ENCODE measurements around the gene RPS16.

The RPS16 gene

DNA sequence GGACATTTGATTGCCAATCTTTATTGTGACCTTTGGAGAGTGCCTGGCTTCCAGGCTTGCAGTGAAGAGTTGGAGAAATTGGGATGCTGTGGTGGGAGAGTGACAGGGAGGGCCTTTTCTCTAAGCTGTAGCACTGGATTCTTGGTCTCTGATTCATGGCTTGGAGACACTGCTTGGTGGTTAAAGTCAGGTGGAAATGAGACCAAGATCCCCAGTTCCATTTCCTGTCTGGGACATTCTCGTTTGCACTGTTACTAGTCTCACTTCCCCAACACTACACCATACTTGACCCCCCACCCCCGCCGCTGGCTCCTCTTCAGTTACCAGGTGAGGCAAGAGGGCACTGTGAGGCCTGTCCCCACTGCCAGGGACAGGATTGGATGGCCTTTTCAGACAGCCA, 12.5 kb upstream of the RPS16 start:
- DNase-seq: no peak

DNA sequence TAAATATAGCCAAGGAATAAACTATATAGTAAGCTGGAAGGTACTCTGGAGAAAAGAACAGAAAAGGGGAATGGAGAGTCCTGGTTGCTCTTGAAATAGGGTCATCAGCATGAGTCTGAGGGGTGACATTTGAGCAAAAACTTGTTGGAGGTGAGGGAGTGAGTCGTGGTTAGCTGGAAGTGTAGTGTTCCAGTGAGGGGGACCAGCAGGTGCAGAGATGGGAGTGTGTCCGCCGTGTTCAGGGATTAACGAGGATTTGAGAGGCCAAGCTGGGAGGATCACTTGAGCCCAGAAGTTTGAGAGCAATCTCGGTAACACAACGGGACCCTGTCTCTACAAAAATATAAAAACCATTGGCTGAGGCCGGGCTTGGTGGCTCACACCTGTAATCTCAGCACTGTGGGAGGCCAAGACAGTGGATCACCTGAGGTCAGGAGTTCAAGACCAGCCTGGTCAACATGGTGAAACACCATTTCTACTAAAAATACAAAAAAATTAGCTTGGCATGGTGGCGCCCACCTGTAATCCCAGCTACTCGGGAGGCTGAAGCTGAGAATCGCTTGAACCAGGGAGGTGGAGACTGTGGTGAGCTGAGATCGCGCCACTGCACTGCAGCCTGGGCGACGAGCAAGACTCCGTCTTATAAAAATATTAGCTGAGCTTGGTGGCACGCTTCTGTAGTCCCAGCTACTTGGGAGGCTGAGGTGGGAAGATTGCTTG, 10.8 kb upstream of the RPS16 start:
- DNase-seq: no peak

DNA sequence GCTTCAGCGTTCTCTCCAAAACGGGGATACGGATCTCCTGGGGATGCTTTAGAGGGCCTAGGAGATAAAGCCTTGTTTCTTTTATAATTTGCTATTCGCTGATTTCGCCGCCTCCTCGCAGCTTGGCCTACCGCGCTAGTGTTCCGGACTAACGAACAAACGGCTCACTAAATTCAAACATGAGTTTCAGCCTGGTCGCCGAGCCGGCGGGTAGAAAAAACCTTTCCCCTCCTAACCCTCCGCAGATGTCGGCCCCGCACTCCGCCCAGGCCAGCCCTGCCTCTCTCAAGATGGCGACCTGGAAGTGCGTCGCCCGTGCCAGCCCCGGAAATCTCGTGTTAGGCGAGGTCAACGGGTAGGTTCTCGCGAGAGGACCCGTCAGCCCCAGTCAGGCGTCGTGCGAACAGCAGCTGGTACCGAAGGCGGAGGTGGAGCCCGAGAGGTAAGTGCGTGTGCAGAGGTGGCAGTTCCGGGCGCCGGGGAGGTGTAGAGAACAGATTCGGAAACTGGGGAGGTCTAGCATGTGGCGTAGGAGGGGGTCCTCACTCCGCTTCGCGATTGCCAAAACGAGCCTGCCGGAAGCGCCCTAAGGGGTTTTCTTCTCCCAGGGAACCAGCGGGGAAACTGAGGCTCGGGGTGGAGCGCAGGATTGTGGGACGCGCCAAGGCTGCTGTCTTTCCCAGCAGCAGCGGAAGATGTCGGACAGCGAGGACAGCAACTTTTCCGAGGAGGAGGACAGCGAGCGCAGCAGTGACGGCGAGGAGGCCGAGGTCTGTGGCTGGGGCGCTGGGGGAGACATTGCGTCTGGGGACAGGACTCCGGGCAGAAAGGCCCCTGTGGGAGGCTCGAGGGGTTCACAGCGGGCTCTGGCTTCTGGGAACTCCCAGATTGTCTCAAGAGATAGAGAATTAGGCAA, 9.7 kb upstream of the RPS16 start, which contains the start of gene SUPT5H:
Gene SUPT5H (plus strand): TSS at position 387 of the 916 bp plus-strand sequence. CDS start 309 bp downstream, at position 696.
- DNase-seq: peak; percentile 92

DNA sequence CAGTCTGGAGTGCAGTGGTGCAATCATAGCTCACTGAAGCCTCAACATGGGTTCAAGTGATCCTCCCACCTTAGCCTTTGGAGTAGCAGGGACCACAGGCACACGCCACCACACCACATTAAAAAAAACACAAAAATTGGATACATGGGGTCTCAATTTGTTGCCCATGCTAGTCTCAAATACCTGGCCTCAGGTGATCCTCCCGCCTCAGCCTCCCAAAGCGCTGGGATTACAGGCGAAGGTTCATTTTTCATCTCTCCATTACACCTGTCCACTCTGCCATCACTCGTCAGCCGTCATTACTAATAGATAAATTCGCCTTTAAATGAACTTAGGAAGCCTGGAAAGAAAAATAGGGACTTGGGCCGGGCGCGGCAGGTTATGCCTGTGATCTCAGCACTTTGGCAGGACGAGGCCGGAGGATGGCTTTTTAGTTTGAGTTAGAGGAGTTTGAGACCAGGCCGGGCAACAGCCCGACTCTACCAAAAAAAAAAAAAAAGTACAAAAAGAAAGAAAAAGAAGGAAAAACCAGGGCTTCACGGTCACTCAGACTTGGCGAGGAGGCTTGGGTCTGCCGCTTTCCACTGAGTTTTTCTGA, 8.9 kb upstream of the RPS16 start:
- DNase-seq: no peak

DNA sequence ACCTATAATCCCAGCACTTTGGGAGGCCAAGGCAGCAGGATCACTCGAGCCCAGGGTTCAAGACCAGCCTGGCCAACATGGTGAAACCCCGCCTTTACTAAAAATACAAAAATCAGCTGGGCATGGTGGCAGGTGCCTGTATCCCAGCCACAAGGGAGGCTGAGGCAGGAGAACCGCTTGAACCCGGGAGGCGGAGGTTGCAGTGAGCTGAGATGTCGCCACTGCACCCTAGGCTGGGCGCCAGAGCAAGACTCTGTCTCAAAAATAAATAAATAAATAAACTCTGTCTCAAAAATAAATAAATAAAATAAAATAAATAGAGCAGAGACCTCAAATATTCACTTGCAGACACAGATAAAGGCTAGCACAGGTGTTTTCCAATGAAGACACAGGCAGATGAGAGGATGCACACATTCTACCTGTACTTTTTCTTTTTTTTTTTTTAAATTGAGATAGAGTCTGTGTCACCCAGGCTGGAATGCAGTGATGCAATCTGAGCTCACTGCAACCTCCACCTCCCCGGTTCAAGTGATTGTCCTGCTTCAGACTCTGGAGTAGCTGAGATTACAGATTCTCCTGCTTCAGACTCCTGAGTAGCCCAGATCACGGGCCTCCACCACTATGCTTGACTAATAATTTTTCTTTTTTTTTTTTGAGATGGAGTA, 2.7 kb upstream of the RPS16 start:
- DNase-seq: no peak

DNA sequence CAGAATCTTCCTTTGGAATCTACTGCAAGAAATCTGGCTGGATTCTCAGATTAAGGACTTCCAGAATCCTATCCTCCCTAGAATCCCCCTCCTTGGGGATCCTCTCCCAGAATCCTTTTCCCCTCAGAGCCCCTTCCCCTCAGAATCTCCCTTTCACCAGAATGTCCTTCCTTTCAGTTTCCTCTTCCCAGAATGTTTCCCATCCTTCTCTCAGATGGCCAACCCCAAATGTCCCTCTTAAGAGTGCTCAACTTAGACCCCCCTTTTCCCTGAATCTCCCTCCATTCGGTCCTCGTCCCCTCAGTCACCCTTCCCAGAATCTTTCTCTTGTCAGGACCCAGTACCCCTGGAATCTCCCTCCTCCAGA, 584 bp upstream of the RPS16 start:
- no peak for DNase-seq

DNA sequence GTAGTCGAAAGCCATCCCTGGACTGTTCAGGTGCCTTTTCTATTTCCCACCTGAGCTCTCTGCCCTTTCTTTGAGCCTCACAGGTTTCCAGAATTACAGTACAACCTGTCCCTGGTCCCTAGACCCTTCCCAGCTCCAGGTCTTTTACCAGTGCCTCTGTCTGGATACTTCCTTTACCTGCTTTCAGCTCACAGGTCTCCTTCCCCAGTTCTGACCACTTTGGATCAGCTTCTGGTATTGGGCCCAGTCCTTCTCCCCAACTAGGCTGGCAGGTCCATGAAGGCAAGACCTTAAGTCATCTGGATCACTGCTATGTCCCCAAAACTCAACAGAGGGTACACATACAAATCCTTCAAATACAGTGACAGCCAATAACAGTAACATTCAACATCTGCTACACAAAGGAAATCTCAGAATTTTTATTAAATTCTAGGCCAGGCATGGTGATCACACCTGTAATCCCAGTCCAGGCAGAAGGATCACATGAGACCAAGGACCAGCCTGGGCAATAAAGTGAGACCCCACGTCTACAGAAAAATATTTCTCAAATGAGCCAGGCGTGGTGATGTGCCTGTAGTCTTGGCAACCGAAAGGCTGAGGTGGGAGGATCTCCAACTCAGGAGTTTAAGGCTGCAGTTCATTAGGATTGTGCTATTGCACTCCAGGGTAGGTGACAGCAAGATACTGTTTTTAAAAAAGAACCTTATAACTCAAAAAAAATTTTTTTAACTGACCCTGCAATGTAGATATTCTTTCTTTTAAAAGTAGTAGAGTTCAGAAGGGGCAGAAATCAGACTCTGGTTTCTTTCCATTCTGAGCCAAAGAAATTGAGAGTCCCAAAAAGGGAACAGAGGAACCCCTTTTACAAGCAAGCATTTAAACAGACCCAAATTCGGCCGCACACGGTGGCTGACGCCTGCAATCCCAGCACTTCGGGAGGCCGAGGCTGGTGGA, 1.3 kb downstream of the RPS16 start:
- DNase-seq: no peak

DNA sequence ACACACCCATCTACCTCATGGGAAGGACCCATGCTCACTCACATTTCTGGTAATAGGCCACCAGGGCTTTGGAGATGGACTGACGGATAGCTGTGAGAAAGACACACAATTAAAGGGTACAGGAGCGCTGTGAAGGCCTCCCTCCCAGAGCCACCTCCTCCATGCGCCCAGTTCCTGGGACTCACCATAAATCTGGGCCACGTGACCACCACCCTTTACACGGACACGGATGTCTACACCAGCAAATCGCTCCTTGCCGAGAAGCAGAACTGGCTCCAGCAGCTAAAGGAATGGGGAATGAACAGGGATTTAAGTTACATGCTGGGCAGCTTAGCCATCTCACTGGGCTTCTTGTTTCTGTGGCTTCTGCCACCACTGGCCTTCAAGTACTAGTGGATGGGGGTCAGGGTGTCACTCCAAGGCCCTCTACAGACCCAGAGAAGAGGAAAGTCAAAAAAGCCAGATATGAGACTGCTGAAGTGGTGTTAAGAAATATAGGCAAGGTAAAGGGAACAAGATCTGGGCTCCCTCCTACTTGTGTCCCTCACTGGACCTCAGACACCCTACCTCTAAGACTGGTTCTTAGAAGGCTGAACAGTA, 2.2 kb downstream of the RPS16 start:
- no peak for DNase-seq

DNA sequence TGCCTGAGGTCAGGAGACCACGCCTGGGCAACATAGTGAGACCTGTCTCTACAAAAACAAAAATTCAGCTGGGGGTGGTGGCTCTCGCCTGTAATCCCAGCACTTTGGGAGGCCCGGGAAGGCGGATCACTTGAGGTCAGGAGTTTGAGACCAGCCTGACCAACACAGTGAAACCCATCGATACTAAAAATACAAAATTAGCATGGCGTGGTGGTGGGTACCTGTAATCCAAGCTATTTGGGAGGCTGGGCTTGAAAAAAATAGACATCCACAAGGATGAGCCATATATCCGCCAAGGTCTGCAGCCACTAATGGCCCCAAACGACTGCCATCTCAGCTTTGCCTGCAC, 3.1 kb downstream of the RPS16 start:
- DNase-seq: no peak

DNA sequence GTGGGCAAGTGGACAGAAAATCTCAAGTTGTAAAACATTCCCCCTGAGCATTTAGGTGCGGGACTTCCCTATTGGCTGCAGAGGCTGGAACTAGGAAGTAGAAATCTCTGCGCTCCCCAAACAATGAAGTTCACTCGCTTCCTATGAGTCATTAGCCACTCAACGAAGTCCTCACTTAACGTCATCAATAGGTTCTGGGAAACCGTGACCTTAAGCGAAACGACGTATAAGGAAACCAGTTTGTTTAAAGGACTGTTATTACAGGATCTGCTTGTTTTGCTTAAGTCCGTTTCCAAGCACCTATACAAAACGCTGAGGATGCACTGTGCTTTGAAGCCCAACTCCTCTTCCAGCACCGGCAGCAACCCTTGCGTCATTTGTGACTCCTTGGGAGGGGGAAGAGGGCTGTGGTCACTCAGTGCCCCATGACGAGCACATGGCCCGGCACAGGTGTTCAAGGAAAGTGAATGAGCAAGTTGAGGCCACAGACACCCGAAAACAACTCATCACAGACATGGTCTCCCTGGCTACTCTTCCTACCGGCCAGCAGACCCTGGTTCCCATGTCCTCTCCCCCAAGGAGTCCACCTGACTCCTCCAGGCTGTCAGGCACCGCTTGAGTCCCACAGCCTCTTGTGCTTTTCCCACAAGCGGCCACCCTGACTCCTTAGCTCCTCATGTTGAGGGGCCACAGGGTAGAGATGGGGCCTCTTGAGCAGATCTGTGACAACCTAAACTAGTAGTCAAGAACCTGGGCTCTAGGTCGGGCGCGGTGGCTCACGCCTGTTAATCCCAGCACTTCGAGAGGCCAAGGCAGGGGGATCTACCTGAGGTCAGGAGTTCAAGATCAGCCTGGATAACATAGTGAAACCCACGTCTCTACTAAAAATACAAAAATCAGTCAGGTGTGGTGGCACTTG, 4.8 kb downstream of the RPS16 start:
- peak; percentile 76 for DNase-seq

DNA sequence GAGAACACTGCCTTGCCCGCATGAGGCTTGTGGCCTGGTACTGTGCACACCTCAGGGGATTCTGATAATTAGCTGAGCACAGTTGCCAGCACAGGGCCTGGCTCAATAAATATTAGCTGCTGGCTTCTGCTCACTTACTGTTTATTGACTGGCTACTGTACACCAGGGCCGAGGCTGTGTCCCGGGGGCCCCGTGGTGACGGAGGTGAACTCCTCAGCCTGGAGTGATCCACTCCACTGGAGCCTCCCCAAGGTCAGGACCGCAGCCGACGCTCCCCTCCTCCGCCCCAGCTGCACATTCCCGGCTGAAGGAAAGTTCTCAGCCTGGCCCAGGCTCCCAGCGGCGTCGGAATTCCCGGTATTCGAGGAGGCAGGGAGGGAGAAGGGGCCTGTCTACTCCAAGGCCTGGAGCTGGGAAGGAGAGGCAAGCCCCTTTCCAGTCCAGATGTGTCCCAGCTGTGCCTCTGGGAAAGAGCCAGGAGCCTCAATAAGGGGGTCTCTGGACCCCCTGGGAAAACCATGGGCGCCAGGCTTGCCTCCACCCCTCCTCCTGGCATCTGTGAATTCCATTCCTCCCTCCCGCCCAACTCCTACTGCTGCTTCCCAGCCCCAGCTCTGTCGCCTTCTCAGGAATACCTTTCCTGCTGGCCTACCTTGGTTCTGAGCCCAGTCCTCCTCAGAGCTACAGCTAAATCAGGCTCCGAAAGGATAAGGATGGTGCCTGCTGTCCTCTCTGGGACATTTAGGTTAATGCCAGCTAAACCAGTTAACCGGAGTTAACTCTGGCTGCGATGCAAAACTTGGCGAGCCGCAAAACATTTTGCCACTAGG, 7.3 kb downstream of the RPS16 start:
- DNase-seq: no peak

DNA sequence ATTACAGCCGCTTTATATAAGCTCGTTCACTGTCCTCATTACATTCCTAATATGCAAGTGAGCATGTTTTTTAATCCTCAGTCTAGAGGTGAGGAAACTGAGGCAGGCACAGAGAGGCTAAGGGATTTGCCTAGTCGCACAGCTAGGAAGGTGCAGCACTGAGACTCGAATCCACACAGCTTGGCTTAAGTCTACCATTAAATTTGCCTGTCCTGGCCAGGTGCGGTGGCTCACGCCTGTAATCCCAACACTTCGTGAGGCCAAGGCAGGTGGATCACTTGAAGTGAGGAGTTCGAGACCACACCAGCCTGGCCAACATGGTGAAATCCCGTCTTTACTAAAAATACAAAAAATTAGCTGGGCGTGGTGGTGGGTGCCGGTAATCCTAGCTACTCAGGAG, 8.0 kb downstream of the RPS16 start:
- DNase-seq: no peak

DNA sequence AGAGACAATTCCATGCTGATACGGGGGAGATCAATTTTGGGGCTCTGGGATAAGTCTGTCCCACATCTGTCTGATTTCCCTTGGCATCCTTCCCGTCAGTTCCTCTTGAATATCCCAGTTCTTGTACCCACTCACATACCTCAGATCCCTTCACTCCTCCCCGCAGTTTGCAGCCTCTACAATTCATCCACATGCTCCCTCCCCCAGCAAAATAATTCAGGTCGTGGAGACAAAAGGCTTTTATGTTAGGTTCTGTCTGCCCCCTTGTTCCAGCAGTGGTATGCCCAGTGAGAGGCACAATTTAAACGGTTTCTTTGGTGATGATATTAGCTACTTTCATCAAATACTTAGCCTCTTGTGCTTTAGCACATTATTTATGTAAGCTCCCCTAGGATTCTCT, 9.6 kb downstream of the RPS16 start:
- no peak for DNase-seq

DNA sequence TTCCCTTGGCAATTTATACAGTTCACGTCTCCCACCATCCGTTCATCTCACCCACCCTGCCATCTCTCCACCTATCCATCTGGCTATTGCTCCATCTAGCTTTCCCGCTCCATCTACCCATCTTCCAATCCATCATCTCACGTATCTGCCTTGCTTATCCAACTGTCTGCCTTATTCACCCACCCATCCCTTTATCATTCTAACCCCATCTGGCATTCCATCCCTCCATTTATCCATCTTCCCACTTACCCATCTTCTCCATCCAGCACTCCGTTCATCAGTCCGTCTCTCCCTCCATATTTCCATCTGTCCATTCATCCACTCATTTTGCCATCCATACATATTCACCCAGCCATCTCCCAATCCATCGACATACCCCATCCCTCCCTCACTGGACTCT, 10.0 kb downstream of the RPS16 start:
- DNase-seq: no peak

DNA sequence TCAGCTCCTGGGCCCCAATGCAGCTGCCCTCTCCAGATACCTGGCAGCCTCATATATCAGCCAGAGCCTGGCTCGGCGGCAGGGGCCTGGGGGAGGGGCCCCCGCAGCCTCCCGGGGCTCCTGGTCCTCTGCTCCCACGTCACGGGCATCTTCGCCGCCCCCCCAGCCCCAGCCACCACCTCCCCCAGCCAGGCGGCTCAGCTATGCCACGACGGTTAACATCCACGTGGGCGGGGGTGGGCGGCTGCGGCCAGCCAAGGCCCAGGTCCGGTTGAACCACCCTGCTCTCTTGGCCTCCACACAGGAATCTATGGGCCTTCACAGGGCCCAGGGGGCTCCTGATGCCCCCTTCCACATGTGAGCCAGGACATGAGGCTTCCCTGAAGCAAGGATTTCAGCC, 10.8 kb downstream of the RPS16 start:
- DNase-seq: no peak

DNA sequence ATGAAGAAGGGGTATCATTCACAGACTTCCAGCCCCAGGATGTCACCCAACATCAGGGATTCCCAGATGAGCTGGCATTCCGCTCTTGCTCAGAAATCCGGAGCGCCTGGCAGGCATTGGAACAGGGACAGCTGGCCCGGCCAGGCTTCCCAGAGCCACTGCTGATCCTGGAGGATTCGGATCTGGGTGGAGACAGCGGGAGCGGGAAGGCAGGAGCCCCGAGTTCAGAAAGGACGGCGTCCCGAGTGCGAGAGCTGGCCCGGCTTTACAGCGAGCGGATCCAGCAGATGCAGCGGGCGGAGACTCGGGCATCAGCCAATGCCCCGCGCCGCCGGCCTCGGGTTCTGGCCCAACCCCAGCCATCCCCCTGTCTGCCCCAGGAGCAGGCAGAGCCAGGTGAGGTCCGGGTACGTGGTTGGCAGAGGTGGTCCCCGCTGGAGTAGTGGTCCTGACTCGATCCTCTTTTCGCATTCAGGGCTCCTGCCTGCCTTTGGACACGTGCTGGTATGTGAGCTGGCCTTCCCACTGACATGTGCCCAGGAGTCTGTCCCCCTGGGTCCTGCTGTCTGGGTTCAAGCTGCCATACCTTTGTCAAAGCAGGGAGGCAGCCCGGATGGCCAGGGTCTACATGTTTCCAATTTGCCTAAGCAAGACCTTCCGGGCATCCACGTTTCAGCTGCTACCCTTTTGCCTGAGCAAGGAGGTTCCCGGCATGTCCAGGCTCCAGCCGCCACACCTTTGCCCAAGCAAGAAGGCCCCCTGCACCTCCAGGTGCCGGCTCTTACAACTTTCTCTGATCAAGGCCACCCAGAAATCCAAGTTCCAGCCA, 12.3 kb downstream of the RPS16 start:
- DNase-seq: no peak

DNA sequence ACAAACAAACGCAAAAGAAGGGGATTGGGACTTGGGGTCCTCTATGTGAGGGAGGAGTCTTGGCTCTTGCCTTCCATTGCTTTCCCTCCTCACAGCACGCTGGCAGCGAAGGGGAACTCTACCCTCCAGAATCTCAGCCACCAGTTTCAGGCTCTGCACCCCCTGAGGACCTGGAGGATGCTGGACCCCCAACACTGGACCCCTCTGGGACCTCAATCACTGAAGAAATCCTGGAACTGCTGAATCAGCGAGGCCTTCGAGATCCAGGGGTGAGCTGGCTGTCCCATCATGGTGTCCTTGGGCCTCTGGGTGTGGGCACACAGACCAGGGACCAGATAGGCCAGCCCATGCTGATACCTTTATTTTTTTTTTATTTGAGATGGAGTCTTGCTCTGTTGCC, 13.7 kb downstream of the RPS16 start:
- no peak for DNase-seq

DNA sequence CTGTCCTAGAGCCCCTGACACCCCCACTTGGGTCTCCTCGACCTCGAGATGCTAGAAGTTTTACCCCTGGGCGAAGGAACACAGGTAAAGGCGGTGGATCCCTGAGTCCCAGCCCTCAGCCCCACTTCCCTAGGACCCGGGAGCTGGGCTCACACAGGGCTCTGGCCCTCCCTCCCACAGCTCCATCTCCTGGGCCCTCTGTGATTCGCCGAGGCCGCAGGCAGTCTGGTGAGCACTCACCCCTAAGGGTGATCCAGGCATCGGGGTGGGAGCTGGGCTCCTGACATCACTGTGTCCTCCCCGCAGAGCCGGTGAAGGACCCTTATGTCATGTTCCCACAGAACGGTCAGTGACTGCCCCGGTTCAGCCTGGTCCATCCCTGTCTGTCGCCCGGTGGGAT, 15.0 kb downstream of the RPS16 start:
- DNase-seq: no peak

DNA sequence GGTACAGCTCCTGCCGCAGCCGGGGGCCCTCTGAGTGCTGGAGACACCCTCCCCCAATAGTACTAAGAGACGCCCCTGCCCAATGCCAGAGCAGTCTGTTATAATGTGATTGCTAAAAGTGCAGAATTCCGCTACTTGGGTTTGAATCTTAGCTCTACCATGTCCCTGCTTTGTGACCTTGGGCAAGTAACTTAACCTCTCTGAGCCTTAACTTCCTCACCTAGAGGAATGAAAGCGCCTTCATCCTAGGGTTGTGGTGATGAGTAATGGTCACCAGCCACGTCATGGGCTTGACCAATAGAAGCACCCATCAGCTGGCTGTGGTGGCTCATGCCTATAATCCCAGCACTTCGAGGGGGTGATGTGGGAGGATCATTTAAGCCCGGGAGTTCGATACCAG, 16.7 kb downstream of the RPS16 start:
- DNase-seq: no peak

Data from SHP77 treated with DMSO at 0.1 percent for 48 hours (cell line).